Heart left ventricle (tissue), 16 donors: ENCODE measurements around the gene GADD45GIP1. TPM values are rescaled to one million over a fixed set of nuclear protein-coding genes. Genes with fewer than 3 reads are reported as not detected.
"Not testable (repeated sequence)": the region's sequence is repeated elsewhere in the genome, so short reads cannot be mapped to it uniquely, and the experiment has no call there.

Experiments
- ATAC-seq, 4 donors: fragments of 200-7000 bp; cut with Tn5 transposase; one replicate each; pipeline ENCODE4 v1.9.1; 2020 to 2022; ENCODE audit warnings: moderate library complexity in 4 of 4, mild to moderate bottlenecking in 3 of 4, moderate number of reproducible peaks in 1 of 4
- DNase-seq, 5 donors: peaks; one replicate each; pipeline ENCODE4 v3.0.0-alpha.2; 2020
- H3K27ac ChIP-seq, 12 donors: fragments of 200-600 bp; sonication (generic) in 4 of 12; one replicate each; pipeline versions ENCODE4 v1.5.0 to v1.8.0; 2016 to 2022; ENCODE audit warnings: mild to moderate bottlenecking in 2 of 12
- H3K27me3 ChIP-seq, 9 donors: fragments of 200-600 bp; sonication (generic) in 2 of 9; one replicate each; pipeline versions ENCODE4 v1.5.1 to v1.8.0; 2016 to 2022; ENCODE audit warnings: mild to moderate bottlenecking in 3 of 9
- H3K36me3 ChIP-seq, 9 donors: fragments of 200-600 bp; sonication (generic) in 2 of 9; one replicate each; pipeline versions ENCODE4 v1.5.0 to v1.8.0; 2018 to 2022; ENCODE audit warnings: mild to moderate bottlenecking in 2 of 9
- H3K4me1 ChIP-seq, 12 donors: fragments of 200-600 bp; sonication (generic) in 4 of 12; one replicate each; pipeline versions ENCODE4 v1.5.0 to v1.8.0; 2016 to 2022; ENCODE audit warnings: mild to moderate bottlenecking in 3 of 12
- H3K4me3 ChIP-seq, 12 donors: fragments of 200-600 bp; sonication (generic) in 4 of 12; one replicate each; pipeline versions ENCODE4 v1.5.0 to v1.8.0; 2017 to 2022; ENCODE audit warnings: mild to moderate bottlenecking in 9 of 12, moderate library complexity in 4 of 12
- H3K9me3 ChIP-seq, 12 donors: fragments of 200-600 bp; sonication (generic) in 4 of 12; one replicate each; pipeline versions ENCODE4 v1.5.0 to v1.8.0; 2016 to 2022; ENCODE audit warnings: mild to moderate bottlenecking in 1 of 12
- CTCF ChIP-seq, 12 donors: fragments of 200-600 bp; sonication (generic) in 4 of 12; IDR thresholded peaks; one replicate each; pipeline versions ENCODE4 v1.5.0 to v1.8.0; 2018 to 2022; ENCODE audit warnings: antibody characterized with exemption in 12 of 12, mild to moderate bottlenecking in 5 of 12
- POLR2A ChIP-seq, 2 donors: fragments of 450-650 bp; IDR thresholded peaks; one replicate each; pipeline ENCODE4 v1.6.1; 2017; ENCODE audit warnings: antibody characterized with exemption in 2 of 2, mild to moderate bottlenecking in 2 of 2, moderate library complexity in 2 of 2
- WGBS, 4 donors: extraction: QIAGEN DNeasy Blood & Tissue Kit in 2 of 4; methylation state at CpG; one replicate each; pipeline versions ENCODE4 v1.1.5 to v1.1.7; 2013 to 2018; 5-methylcytosine and 5-hydroxymethylcytosine counted together
- intact Hi-C, 10 donors: fragments of 100-400 bp; cut with DNase I; formaldehyde crosslinking; loops; one replicate each; pipeline versions ENCODE4 v1.11.1 to v1.14.2; 2022
- polyA plus RNA-seq, 2 donors: library from polyadenylated mRNA; stranded (reverse); fragments of 200-250 nt; gene quantifications; one replicate each; pipeline ENCODE4 v1.2.3, GENCODE V29; 2013
- total RNA-seq, 9 donors: library from RNA; depleted of rRNA in 2 of 9; stranded (reverse); fragments of >200 nt in 2 of 9; fragmentation: NEBNext Ultra II Directional in 3 of 9; extraction: Animal tissue kit (Norgen Biotek cat#: 25700) in 3 of 9; gene quantifications; one replicate each; pipeline versions ENCODE4 v1.1.0 to v1.2.4, GENCODE V29; 2016 to 2023
- donor health status: ischemic (EF 13 %, LVEDD 7.1; RV severe dilation, severe dysfunction).
- donor health status: healthy with polysubstance abuse.
- donor health status: DM: no; HTN: yes; CAD: no.
- donor health status: DM: no; HTN: no; CAD: no.
- donor health status: ischemic (EF 25% LVEDD 6.9; RV normal size, moderate dysfunction).
- donor health status: ischemic (EF 25% LVEDD 5.7; RV mildly dilated, moderate dysfunction).
- donor health status: healthy.
- donor health status: DM: yes; HTN: yes; CAD: no.
- donor health status: ischemic (EF 35%, LVEDD 5.7; RV mildly dilated, moderate dysfunction).
- donor health status: nonischemic (EF 11% LVEDD 7.7; RV severe dilation, severe dysfunction).
- donor health status: DM: yes; HTN: yes; CAD: no.
- donor health status: PGD.
- donor health status: ischemic (EF 29% LVEDD 5.4; RV normal size, mild dysfunction).
- donor health status: nonischemic (EF 23%, LVEDD 6.1; RV moderate dilation, normal function).

Gene GADD45GIP1
- total and polyA plus RNA-seq, 11 donors: 17.2 to 119 (median 30.4) TPM

- Histone ChIP-seq H3K4me3 (no peak overlapping the region), H3K36me3 (peaks cover 0 to 64% (median 55%) of the 10 kb centered on the region in 9 donors)
- 47 to 58% (median 53%) methylated on average over 11 to 12 of the region's 12 CpGs for WGBS, 4 donors
These were observed 3.0 kb downstream of the GADD45GIP1 start for GRCh38 chr19:12953799-12954611.

GRCh38 chr19:12953138-12953798 is 3.8 kb downstream of the GADD45GIP1 start:
- WGBS, 4 donors: 20 to 34% (median 26%) methylated on average over 11 of the region's 11 CpGs
- peaks cover 0 to 58% (median 40%) of the 10 kb centered on the region in 12 donors for H3K4me1 ChIP-seq
- H3K27ac ChIP-seq: peak overlapping the region in 11 of 12 donors; percentile 8 to 81 (median 51)
- no peaks in the 10 kb centered on the region for H3K9me3 ChIP-seq
- intact Hi-C loops: loop anchor here in 1 of 10 donors (10.0 kb wide), 1 partner anchor 58 kb away; the partner anchor contains the start of gene GCDH
- ATAC-seq (peak; percentile 1 to 38 (median 18)), DNase-seq (peak in 3 of 5 donors; percentile 50 to 61 (median 56))
- H3K36me3 ChIP-seq: peaks cover 5 to 71% (median 62%) of the 10 kb centered on the region in 9 donors
- no peak for TF ChIP-seq POLR2A (IDR thresholded peaks at IDR 0.05)
- TF ChIP-seq CTCF (IDR thresholded peaks at IDR 0.05): no peak
- no peak overlapping the region for H3K4me3 ChIP-seq
- no peaks in the 10 kb centered on the region for H3K27me3 ChIP-seq

More at GRCh38 chr19:12953799-12954611, 3.0 kb downstream of the GADD45GIP1 start:
- TF ChIP-seq CTCF (IDR thresholded peaks at IDR 0.05): no peak
- peaks cover 0 to 58% (median 40%) of the 10 kb centered on the region in 12 donors for H3K4me1 ChIP-seq
- H3K27me3 ChIP-seq: no peaks in the 10 kb centered on the region
- H3K9me3 ChIP-seq: no peaks in the 10 kb centered on the region
- no peak for ATAC-seq
- peak overlapping the region in 7 of 12 donors; percentile 29 to 81 (median 57) for H3K27ac ChIP-seq
- peak in 1 of 5 donors; percentile 21 for DNase-seq
- intact Hi-C loops: loop anchor here in 1 of 10 donors (10.0 kb wide), 1 partner anchor 59 kb away; the partner anchor contains the start of gene GCDH

- H3K4me1 ChIP-seq: peaks cover 0 to 60% (median 43%) of the 10 kb centered on the region in 12 donors
- no peaks in the 10 kb centered on the region for H3K27me3 ChIP-seq
- TF ChIP-seq POLR2A (IDR thresholded peaks at IDR 0.05) (no peak), CTCF (IDR thresholded peaks at IDR 0.05) (no peak)
- peak in 1 of 5 donors; percentile 20 for DNase-seq
- H3K36me3 ChIP-seq: peaks cover 5 to 78% (median 68%) of the 10 kb centered on the region in 9 donors
- H3K27ac ChIP-seq: peak overlapping the region in 11 of 12 donors; percentile 2 to 81 (median 51)
- no peaks in the 10 kb centered on the region for H3K9me3 ChIP-seq
- intact Hi-C loops: loop anchor here in 1 of 10 donors (10.0 kb wide), 1 partner anchor 58 kb away; the partner anchor contains the start of gene GCDH
- H3K4me3 ChIP-seq: no peak overlapping the region
- ATAC-seq: peak in 1 of 4 donors; percentile 29
- WGBS, 4 donors: 43 to 54% (median 50%) methylated on average over 12 of the region's 12 CpGs
These were observed 4.4 kb downstream of the GADD45GIP1 start for GRCh38 chr19:12952488-12953137.

- H3K4me3 ChIP-seq, DNase-seq, H3K27me3 ChIP-seq, ATAC-seq, H3K9me3 ChIP-seq: not testable (repeated sequence)
- peaks cover 3 to 66% (median 48%) of the 10 kb centered on the region in 12 donors for H3K4me1 ChIP-seq
- peak overlapping the region in 4 of 12 donors; percentile 39 to 81 (median 58) for H3K27ac ChIP-seq
- intact Hi-C loops: loop anchor here in 1 of 10 donors (10.0 kb wide), 1 partner anchor 57 kb away; the partner anchor contains the start of gene GCDH
- 88 to 94% (median 93%) methylated on average over 6 of the region's 6 CpGs for WGBS, 4 donors
- peaks cover 5 to 82% (median 69%) of the 10 kb centered on the region in 9 donors for H3K36me3 ChIP-seq
These were observed 5.0 kb downstream of the GADD45GIP1 start for GRCh38 chr19:12952050-12952449.
